ENCODE results near the gene RIOK2. TPM values are rescaled to one million over a fixed set of nuclear protein-coding genes. Genes with fewer than 3 reads are reported as not detected.

RIOK2 gene
- total RNA-seq, 5 donors from 2014 or later (not counting 1 experiment from before 2014, with no cell fraction given) = 22.5 to 31.9 (median 25.1) TPM

GRCh38 chr5:97131139-97131710 is 51.8 kb downstream of the RIOK2 start:
- Histone ChIP-seq H3K9me3 (no peaks in the 10 kb centered on the region), H3K4me3 (ENCODE audit: control insufficient read depth in 1 of 2, extremely low read depth in 1 of 2, low read length in 1 of 2) (no peak overlapping the region), H3K36me3 (ENCODE audit: control insufficient read depth in 2 of 2, extremely low read depth in 1 of 2, insufficient read depth in 1 of 2, low read length in 1 of 2) (no peaks in the 10 kb centered on the region), H3K4me1 (ENCODE audit: control insufficient read depth in 1 of 2, extremely low read depth in 1 of 2, insufficient read depth in 2 of 2, low read length in 2 of 2) (peaks cover 0 to 6% of the 10 kb centered on the region in 2 experiments), H3K27ac (ENCODE audit: low read length) (no peak overlapping the region), H3K27me3 (replicated peaks in 1 of 2; ENCODE audit: control insufficient read depth in 2 of 2, extremely low read depth in 1 of 2, insufficient read depth in 2 of 2, low read length in 1 of 2) (no peaks in the 10 kb centered on the region)
- ChIA-PET POLR2A (interaction anchor here in 1 of 2 donors (0.6 kb wide), 1 partner anchor 26 kb away, joined by 3 read pairs; no protein-coding TSS in a partner anchor), CTCF (no interaction called here)
- peaks cover 3 to 6% of the 10 kb centered on the region in 2 donors for H3K27me3 Mint-ChIP-seq
- H3K4me1 Mint-ChIP-seq = peaks cover 4 to 6% (median 6%) of the 10 kb centered on the region in 3 donors
- H3K4me3 Mint-ChIP-seq = no peak overlapping the region
- ATAC-seq (replicated peaks in 1 of 4) = no peak
- no peaks in the 10 kb centered on the region for H3K9me3 Mint-ChIP-seq
- no peaks in the 10 kb centered on the region for H3K36me3 Mint-ChIP-seq
- H3K27ac Mint-ChIP-seq = no peak overlapping the region
- no peak for DNase-seq

- 100% methylated on average over 1 of the region's 1 CpG for WGBS (ENCODE audit: insufficient coverage)
- DNase-seq (no peak), ATAC-seq (replicated peaks in 1 of 4) (no peak)
- H3K9me3 ChIP-seq = no peaks in the 10 kb centered on the region
- no peaks in the 10 kb centered on the region for H3K36me3 Mint-ChIP-seq
- peaks cover 8 to 16% of the 10 kb centered on the region in 2 donors for H3K27me3 Mint-ChIP-seq
- no peaks in the 10 kb centered on the region for H3K36me3 ChIP-seq (ENCODE audit: control insufficient read depth in 2 of 2, extremely low read depth in 1 of 2, insufficient read depth in 1 of 2, low read length in 1 of 2)
- no peak overlapping the region for H3K27ac ChIP-seq (ENCODE audit: low read length)
- H3K4me1 ChIP-seq (ENCODE audit: control insufficient read depth in 1 of 2, extremely low read depth in 1 of 2, insufficient read depth in 2 of 2, low read length in 2 of 2) = no peaks in the 10 kb centered on the region
- POLR2A ChIA-PET = interaction anchor here in 1 of 2 donors (1.0 kb wide), 1 partner anchor 116 kb away, joined by 3 read pairs; no protein-coding TSS in a partner anchor
- no peak overlapping the region for H3K4me3 Mint-ChIP-seq
- no peak overlapping the region for H3K4me3 ChIP-seq (ENCODE audit: control insufficient read depth in 1 of 2, extremely low read depth in 1 of 2, low read length in 1 of 2)
- CTCF ChIA-PET = no interaction called here
- no peaks in the 10 kb centered on the region for H3K27me3 ChIP-seq (replicated peaks in 1 of 2; ENCODE audit: control insufficient read depth in 2 of 2, extremely low read depth in 1 of 2, insufficient read depth in 2 of 2, low read length in 1 of 2)
- no peaks in the 10 kb centered on the region for H3K4me1 Mint-ChIP-seq
- no peak overlapping the region for H3K27ac Mint-ChIP-seq
- no peaks in the 10 kb centered on the region for H3K9me3 Mint-ChIP-seq
Measured at GRCh38 chr5:97127727-97128126, 55.3 kb downstream of the RIOK2 start.

GRCh38 chr5:97125125-97125683 is 57.8 kb downstream of the RIOK2 start:
- no peaks in the 10 kb centered on the region for H3K36me3 Mint-ChIP-seq
- no peaks in the 10 kb centered on the region for H3K4me1 Mint-ChIP-seq
- ChIA-PET CTCF (no interaction called here), POLR2A (no interaction called here)
- no peaks in the 10 kb centered on the region for H3K9me3 Mint-ChIP-seq
- H3K27ac Mint-ChIP-seq = no peak overlapping the region
- H3K27me3 ChIP-seq (replicated peaks in 1 of 2; ENCODE audit: control insufficient read depth in 2 of 2, extremely low read depth in 1 of 2, insufficient read depth in 2 of 2, low read length in 1 of 2) = no peaks in the 10 kb centered on the region
- DNase-seq = no peak
- H3K4me1 ChIP-seq (ENCODE audit: control insufficient read depth in 1 of 2, extremely low read depth in 1 of 2, insufficient read depth in 2 of 2, low read length in 2 of 2) = no peaks in the 10 kb centered on the region
- H3K27me3 Mint-ChIP-seq = peaks cover 8 to 11% of the 10 kb centered on the region in 2 donors
- ATAC-seq (replicated peaks in 1 of 4) = no peak
- H3K27ac ChIP-seq (ENCODE audit: low read length) = no peak overlapping the region
- H3K9me3 ChIP-seq = no peaks in the 10 kb centered on the region
- no peak overlapping the region for H3K4me3 ChIP-seq (ENCODE audit: control insufficient read depth in 1 of 2, extremely low read depth in 1 of 2, low read length in 1 of 2)
- no peaks in the 10 kb centered on the region for H3K36me3 ChIP-seq (ENCODE audit: control insufficient read depth in 2 of 2, extremely low read depth in 1 of 2, insufficient read depth in 1 of 2, low read length in 1 of 2)
- no peak overlapping the region for H3K4me3 Mint-ChIP-seq
- WGBS (ENCODE audit: insufficient coverage) = 100% methylated on average over 1 of the region's 3 CpGs

- Histone ChIP-seq H3K4me3 (ENCODE audit: control insufficient read depth in 1 of 2, extremely low read depth in 1 of 2, low read length in 1 of 2) (no peak overlapping the region), H3K36me3 (ENCODE audit: control insufficient read depth in 2 of 2, extremely low read depth in 1 of 2, insufficient read depth in 1 of 2, low read length in 1 of 2) (no peaks in the 10 kb centered on the region), H3K4me1 (ENCODE audit: control insufficient read depth in 1 of 2, extremely low read depth in 1 of 2, insufficient read depth in 2 of 2, low read length in 2 of 2) (no peaks in the 10 kb centered on the region), H3K27ac (ENCODE audit: low read length) (no peak overlapping the region), H3K27me3 (replicated peaks in 1 of 2; ENCODE audit: control insufficient read depth in 2 of 2, extremely low read depth in 1 of 2, insufficient read depth in 2 of 2, low read length in 1 of 2) (no peaks in the 10 kb centered on the region), H3K9me3 (no peaks in the 10 kb centered on the region)
- DNase-seq = no peak
- ChIA-PET POLR2A (no interaction called here), CTCF (interaction anchor here in 1 of 2 donors (0.5 kb wide), 1 partner anchor 214 kb away, joined by 3 read pairs; no protein-coding TSS in a partner anchor)
- no peak overlapping the region for H3K4me3 Mint-ChIP-seq
- no peaks in the 10 kb centered on the region for H3K36me3 Mint-ChIP-seq
- no peaks in the 10 kb centered on the region for H3K9me3 Mint-ChIP-seq
- no peak overlapping the region for H3K27ac Mint-ChIP-seq
- H3K27me3 Mint-ChIP-seq = peaks cover 8 to 11% of the 10 kb centered on the region in 2 donors
- 89% methylated on average over 1 of the region's 2 CpGs for WGBS (ENCODE audit: insufficient coverage)
- no peak for ATAC-seq (replicated peaks in 1 of 4)
- H3K4me1 Mint-ChIP-seq = no peaks in the 10 kb centered on the region
Measured at GRCh38 chr5:97124335-97124734, 58.7 kb downstream of the RIOK2 start.

GRCh38 chr5:97121848-97122247 is 61.2 kb downstream of the RIOK2 start:
- Mint-ChIP-seq H3K4me3 (no peak overlapping the region), H3K9me3 (no peaks in the 10 kb centered on the region), H3K27me3 (peaks cover 6 to 11% of the 10 kb centered on the region in 2 donors), H3K27ac (no peak overlapping the region), H3K36me3 (no peaks in the 10 kb centered on the region), H3K4me1 (no peaks in the 10 kb centered on the region)
- Histone ChIP-seq H3K4me1 (ENCODE audit: control insufficient read depth in 1 of 2, extremely low read depth in 1 of 2, insufficient read depth in 2 of 2, low read length in 2 of 2) (no peaks in the 10 kb centered on the region), H3K36me3 (ENCODE audit: control insufficient read depth in 2 of 2, extremely low read depth in 1 of 2, insufficient read depth in 1 of 2, low read length in 1 of 2) (no peaks in the 10 kb centered on the region), H3K4me3 (ENCODE audit: control insufficient read depth in 1 of 2, extremely low read depth in 1 of 2, low read length in 1 of 2) (no peak overlapping the region), H3K27ac (ENCODE audit: low read length) (no peak overlapping the region), H3K9me3 (no peaks in the 10 kb centered on the region), H3K27me3 (replicated peaks in 1 of 2; ENCODE audit: control insufficient read depth in 2 of 2, extremely low read depth in 1 of 2, insufficient read depth in 2 of 2, low read length in 1 of 2) (no peaks in the 10 kb centered on the region)
- ChIA-PET CTCF (no interaction called here), POLR2A (interaction anchor here in 1 of 2 donors (0.6 kb wide), 1 partner anchor 199 kb away, joined by 3 read pairs; no protein-coding TSS in a partner anchor)
- ATAC-seq (replicated peaks in 1 of 4) (no peak), DNase-seq (no peak)
- 77% methylated on average over 4 of the region's 5 CpGs for WGBS (ENCODE audit: insufficient coverage)

- H3K4me1 Mint-ChIP-seq = no peaks in the 10 kb centered on the region
- no peaks in the 10 kb centered on the region for H3K9me3 ChIP-seq
- DNase-seq = no peak
- 0% methylated on average over 1 of the region's 2 CpGs for WGBS (ENCODE audit: insufficient coverage)
- H3K27ac ChIP-seq (ENCODE audit: low read length) = no peak overlapping the region
- no peaks in the 10 kb centered on the region for H3K4me1 ChIP-seq (ENCODE audit: control insufficient read depth in 1 of 2, extremely low read depth in 1 of 2, insufficient read depth in 2 of 2, low read length in 2 of 2)
- H3K27me3 Mint-ChIP-seq = peaks cover 3 to 11% of the 10 kb centered on the region in 2 donors
- no peaks in the 10 kb centered on the region for H3K27me3 ChIP-seq (replicated peaks in 1 of 2; ENCODE audit: control insufficient read depth in 2 of 2, extremely low read depth in 1 of 2, insufficient read depth in 2 of 2, low read length in 1 of 2)
- H3K4me3 Mint-ChIP-seq = no peak overlapping the region
- no peak for ATAC-seq (replicated peaks in 1 of 4)
- no peaks in the 10 kb centered on the region for H3K9me3 Mint-ChIP-seq
- POLR2A ChIA-PET = no interaction called here
- CTCF ChIA-PET = no interaction called here
- H3K27ac Mint-ChIP-seq = no peak overlapping the region
- H3K36me3 ChIP-seq (ENCODE audit: control insufficient read depth in 2 of 2, extremely low read depth in 1 of 2, insufficient read depth in 1 of 2, low read length in 1 of 2) = no peaks in the 10 kb centered on the region
- H3K4me3 ChIP-seq (ENCODE audit: control insufficient read depth in 1 of 2, extremely low read depth in 1 of 2, low read length in 1 of 2) = no peak overlapping the region
- H3K36me3 Mint-ChIP-seq = no peaks in the 10 kb centered on the region
Measured at GRCh38 chr5:97120195-97120594, 62.9 kb downstream of the RIOK2 start.

Measured in T-cell (primary cell).